ENCODE measurements around the gene ADPGK.

ADPGK gene

GRCh38 chr15:72758182-72758581, 25.4 kb downstream of the ADPGK start:
- no peak overlapping the region for H3K4me3 ChIP-seq (ENCODE audit: low read depth, low read length)
- DNase-seq (ENCODE audit: low read depth): no peak
- TF ChIP-seq, protein P1, sequence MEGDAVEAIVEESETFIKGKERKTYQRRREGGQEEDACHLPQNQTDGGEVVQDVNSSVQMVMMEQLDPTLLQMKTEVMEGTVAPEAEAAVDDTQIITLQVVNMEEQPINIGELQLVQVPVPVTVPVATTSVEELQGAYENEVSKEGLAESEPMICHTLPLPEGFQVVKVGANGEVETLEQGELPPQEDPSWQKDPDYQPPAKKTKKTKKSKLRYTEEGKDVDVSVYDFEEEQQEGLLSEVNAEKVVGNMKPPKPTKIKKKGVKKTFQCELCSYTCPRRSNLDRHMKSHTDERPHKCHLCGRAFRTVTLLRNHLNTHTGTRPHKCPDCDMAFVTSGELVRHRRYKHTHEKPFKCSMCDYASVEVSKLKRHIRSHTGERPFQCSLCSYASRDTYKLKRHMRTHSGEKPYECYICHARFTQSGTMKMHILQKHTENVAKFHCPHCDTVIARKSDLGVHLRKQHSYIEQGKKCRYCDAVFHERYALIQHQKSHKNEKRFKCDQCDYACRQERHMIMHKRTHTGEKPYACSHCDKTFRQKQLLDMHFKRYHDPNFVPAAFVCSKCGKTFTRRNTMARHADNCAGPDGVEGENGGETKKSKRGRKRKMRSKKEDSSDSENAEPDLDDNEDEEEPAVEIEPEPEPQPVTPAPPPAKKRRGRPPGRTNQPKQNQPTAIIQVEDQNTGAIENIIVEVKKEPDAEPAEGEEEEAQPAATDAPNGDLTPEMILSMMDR (IDR thresholded peaks at IDR 0.05; ENCODE audit: control insufficient read depth, extremely low read depth, insufficient read depth): no peak

DNA sequence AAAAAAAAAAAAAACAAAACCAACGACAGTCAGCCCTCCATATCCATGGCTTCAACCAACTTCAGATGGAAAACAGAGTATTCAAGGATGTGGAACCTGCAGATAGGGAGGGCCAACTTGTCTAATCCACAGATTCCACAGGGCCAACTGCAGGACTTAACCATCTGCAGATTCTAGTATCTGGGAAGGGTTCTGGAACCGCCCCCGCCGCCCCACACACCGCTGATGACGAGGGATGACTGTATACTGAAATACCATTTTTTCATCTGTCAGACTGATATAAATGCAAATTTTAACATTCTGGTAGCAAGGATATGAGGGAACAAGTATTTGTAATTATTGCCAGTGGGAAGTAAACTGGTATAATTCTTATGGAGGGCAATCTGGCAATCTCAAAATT, 29.5 kb downstream of the ADPGK start:
- TF ChIP-seq, protein P1 (IDR thresholded peaks at IDR 0.05; ENCODE audit: control insufficient read depth, extremely low read depth, insufficient read depth): no peak
- no peak overlapping the region for H3K4me3 ChIP-seq (ENCODE audit: low read depth, low read length)
- DNase-seq (ENCODE audit: low read depth): no peak

GRCh38 chr15:72751751-72752455, 31.7 kb downstream of the ADPGK start:
- no peak for DNase-seq (ENCODE audit: low read depth)
- TF ChIP-seq, protein P1 (IDR thresholded peaks at IDR 0.05; ENCODE audit: control insufficient read depth, extremely low read depth, insufficient read depth): no peak
- no peak overlapping the region for H3K4me3 ChIP-seq (ENCODE audit: low read depth, low read length)

DNA sequence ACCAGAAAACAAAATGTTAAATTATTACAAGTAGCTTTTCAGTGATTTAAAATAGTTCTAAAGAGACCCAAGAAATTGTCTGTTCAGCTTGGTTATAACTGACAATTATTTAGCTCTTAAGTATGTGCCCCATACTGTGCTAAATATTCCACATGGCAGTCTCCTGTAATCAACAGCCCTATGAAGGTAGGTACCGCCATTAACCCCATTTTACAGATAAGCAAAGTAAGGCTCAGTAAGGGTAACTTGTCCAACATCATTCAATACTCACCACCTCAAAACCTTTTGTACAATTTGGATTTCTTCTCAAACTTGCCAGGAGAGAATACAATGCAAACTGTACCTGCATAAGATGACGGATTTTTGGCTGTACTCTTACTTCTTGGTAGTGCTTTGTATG, 33.9 kb downstream of the ADPGK start:
- TF ChIP-seq, protein P1 (IDR thresholded peaks at IDR 0.05; ENCODE audit: control insufficient read depth, extremely low read depth, insufficient read depth): no peak
- DNase-seq (ENCODE audit: low read depth): no peak
- H3K4me3 ChIP-seq (ENCODE audit: low read depth, low read length): no peak overlapping the region

- no peak for DNase-seq (ENCODE audit: low read depth)
- TF ChIP-seq, protein P1 (IDR thresholded peaks at IDR 0.05; ENCODE audit: control insufficient read depth, extremely low read depth, insufficient read depth): no peak
- H3K4me3 ChIP-seq (ENCODE audit: low read depth, low read length): no peak overlapping the region
These were observed 43.3 kb downstream of the ADPGK start for GRCh38 chr15:72740219-72740618.

DNA sequence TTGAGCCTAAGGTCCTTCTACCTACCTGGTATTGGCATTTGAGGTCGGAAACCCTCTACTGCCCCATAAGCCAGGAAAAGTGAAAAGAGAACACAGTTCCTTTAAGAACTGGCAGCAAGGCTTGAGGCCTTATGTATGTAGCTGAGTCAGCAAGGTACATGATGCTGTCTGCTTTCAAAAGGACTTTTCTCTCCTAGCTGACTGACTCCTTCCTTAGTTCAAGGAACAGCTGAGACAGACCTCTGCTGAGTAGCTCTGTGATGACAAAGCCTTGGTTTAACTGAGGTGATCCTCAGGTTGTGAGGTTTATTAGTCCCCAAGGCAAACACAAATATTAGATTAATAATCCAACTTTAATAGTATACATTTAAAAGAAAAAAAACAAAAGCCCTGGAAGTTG, 45.8 kb downstream of the ADPGK start:
- H3K4me3 ChIP-seq (ENCODE audit: low read depth, low read length): no peak overlapping the region
- TF ChIP-seq, protein P1 (IDR thresholded peaks at IDR 0.05; ENCODE audit: control insufficient read depth, extremely low read depth, insufficient read depth): no peak
- DNase-seq (ENCODE audit: low read depth): peak; percentile 88

GRCh38 chr15:72737061-72737460, 46.5 kb downstream of the ADPGK start:
- no peak overlapping the region for H3K4me3 ChIP-seq (ENCODE audit: low read depth, low read length)
- no peak for DNase-seq (ENCODE audit: low read depth)
- TF ChIP-seq, protein P1 (IDR thresholded peaks at IDR 0.05; ENCODE audit: control insufficient read depth, extremely low read depth, insufficient read depth): no peak
